B cell (primary cell): ENCODE data around the gene TRIP13.

ENCODE experiments used
- CTCF ChIP-seq: fragments of 200-600 bp; IDR thresholded peaks from one replicate; pipeline ENCODE4 v1.8.0; 2022; ENCODE audit warnings: antibody characterized with exemption, mild to moderate bottlenecking
- EZH2 ChIP-seq: IDR thresholded peaks from 2 replicates; pipeline ENCODE4 v1.6.1; 2012; ENCODE audit warnings: borderline replicate concordance, low read depth, mild to moderate bottlenecking, moderate library complexity, low read length; ENCODE audit not compliant: insufficient read depth, poor library complexity, severe bottlenecking

DNA sequence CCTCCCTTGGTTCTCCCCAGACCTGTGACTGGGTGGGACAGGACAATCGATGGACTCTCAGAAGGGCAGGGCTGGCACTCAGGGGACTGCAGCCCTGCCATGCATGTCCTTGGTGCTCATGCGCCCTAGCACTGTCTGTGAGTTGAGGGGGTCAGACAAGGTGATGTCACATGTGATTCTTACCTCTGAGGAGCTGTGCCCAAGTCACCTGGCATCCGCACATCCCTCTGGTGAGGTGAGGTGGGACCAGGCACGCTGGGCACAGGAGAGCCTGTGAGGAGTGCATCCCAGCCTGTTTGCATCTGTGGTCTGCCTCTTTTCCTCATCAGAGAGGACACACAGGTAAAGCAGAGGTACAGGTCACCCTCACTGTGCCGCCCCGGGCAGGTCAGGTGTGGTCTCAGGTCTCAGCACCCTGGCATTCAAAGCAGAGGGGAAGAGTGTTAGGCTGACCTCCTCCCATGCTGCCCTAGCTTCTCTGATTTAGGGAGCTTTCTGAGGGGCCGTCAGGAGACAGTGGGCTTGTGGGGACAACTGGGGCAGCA, 14.8 kb downstream of the TRIP13 start:
- TF ChIP-seq CTCF (no peak), EZH2 (no peak)
